ENCODE results near the gene ERC2.
"Not testable (repeated sequence)": the region's sequence is repeated elsewhere in the genome, so short reads cannot be mapped to it uniquely, and the experiment has no call there.

Gene ERC2

GRCh38 chr3:55521064-55521737, 947.1 kb downstream of the ERC2 start:
- DNase-seq (ENCODE audit: low read depth), result no peak

DNA sequence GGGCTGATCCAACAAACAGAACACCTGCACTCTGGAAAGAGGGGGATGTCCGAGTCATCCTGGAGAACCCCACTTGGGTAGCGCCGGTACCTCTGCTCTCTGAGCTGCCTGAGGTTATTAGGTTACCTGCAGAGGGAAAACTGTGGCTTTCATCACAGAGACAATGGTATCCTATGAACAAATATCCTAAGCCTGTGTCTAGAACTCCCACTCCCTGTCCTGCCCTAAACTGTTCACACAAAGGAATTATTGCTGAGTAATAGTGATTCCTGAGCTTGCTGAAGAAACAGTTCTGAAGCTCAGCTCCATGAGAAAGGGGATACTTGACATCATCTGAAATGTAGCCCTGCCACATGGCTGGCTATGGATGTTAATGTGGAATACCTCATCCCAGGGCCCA, 949.2 kb downstream of the ERC2 start:
- DNase-seq (ENCODE audit: low read depth), result no peak

DNA sequence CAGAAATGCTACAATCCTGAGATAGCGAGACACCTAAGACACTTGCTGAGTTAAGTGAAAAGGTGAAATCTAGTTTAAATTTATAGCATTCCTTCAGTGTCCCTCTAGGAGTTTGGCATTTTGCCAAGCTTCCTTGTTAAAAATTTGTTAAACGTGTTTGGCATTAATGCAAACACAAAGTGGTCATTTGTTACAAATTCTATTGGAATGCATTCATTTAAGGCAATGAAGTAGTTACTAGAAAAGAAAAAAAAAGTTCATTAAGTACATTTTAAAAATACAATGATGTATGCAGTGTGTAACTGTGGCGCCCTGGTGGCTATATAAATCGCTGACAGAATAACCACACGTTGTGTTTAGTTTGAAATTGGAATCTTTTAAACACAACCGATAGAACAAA, 949.8 kb downstream of the ERC2 start:
- no peak for DNase-seq (ENCODE audit: low read depth)

DNA sequence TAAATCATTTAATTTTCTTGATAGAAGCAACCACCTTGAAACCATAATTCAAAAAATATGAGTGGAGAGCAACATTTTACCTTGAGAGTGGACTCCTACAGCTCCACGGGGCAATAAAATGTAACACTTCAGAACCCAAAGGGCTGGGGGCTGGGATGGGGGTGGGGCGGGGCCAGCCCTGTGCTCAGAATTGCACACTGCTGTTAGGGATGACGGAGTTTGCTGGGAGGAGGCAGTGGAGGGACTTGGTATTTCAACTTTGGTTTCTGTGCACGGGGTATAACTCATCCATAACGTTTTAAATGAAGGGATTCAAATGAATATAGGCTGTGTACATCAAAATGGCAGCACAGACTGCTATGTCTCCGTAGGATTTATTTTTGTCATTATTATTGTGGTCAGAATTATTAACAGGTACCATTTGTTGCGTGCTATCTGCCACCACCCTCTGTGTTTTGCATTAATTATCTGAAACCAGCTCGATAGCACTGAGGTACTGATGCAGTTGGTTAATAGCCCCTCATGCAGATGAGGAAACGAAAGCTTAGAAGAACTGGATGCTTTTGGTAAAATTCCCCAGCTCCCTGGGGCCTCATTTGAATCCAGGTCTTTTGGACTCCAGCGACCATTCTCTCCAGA, 951.8 kb downstream of the ERC2 start:
- DNase-seq (ENCODE audit: low read depth), result no peak

DNA sequence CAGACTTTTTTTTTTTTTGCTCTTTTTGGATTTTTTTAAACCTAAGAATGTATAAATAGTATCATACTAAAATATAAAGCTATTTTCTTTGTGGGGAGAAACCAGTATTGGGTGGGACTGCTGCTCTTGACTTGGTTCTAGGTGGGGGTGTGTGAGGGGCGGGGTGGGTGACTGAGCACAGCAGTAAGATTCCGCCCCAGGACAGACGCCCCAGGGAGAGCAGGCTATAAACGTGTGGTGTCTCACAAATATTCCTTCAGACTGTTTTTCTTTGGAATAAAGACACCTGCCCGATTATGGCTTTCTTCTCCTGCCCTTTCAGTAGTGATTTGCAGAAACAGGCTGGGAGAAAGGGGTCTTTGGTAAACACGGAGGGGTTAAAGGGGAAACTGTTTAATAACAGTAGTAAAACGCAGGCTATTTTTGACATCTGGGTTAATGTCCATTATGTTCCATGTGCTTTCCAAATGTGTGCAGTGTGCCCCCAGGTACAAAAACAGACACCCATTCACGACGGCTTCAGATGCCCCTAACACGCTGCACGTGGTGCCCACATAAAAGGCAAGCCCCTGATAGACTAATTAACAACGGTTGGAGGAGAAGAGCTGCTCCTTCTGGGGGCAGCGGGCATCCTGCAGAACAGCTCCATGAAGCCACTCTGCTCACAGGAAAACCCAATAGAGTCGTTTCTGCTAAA, 952.6 kb downstream of the ERC2 start:
- DNase-seq (ENCODE audit: low read depth), result no peak

- DNase-seq (ENCODE audit: low read depth), result no peak
These were observed 953.3 kb downstream of the ERC2 start for GRCh38 chr3:55514962-55515361.

- no peak for DNase-seq (ENCODE audit: low read depth)
These were observed 955.5 kb downstream of the ERC2 start for GRCh38 chr3:55512571-55513343.

DNA sequence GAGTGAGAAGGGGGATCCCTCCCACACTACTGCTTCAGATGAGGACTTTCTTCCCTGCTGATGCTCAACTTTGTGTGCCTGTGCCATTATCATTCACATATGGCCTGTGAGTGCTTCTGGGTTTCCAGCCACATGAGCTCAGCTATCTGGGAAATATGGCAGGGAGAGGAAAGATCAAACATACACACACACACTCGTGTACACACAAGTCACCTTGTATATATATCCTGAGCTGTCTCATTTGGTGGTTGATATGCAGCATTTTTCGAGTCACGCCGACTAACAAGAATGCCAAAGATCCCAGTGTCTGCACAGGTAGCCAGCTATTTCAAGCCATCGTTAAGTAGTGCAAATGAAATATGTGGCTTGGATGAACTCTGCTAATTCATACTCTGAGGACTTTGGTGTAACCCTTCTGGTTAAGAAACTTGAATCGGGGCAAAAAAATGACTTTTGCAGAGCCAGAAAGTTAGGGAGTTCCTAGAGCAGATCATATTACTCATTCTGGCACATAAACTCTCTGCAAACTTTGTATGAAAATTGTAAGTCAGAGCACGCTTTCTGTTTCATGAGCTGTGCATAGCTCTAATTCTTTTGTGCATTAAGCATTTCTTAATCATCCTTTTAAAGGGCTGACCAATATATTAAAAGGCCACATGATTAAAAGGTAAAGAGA, 956.2 kb downstream of the ERC2 start:
- peak; percentile 61 for DNase-seq (ENCODE audit: low read depth)

DNA sequence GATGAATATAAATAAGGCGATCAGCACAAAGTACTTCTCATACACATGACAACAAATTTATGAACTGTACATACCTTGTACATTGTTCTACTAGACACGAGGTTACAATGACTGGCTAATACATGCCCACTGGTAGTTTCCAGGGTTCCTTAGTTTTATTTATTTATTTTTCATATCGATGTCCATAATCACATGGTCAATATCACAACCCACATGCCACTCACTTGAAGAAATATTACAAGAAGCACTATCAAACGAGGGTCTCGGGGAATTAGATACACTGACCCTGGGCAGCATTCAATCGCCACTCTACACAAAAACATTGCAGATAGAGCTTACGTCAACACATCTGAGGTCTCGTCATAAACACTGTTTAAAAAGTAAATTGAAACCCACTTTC, 959.9 kb downstream of the ERC2 start:
- no peak for DNase-seq (ENCODE audit: low read depth)

DNA sequence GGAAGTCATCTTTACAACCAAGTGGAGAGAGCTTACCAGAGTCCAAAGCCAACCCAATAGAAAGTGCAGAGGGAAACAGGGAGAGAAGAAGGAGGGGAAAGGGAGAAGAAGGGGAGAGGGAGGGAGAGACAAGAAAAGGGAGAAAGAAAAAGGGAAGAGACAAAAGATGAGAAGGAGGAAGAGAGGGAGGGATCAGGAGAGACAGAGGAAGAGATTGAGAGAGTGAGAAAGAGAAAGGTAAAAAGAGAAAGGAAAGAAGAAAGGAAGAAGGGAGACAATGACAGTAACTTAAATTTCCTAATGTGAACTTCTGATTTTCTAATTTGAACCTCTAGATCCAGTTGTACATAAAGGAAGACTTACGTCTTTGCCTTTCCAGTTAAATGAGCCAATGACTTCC, 960.5 kb downstream of the ERC2 start:
- DNase-seq (ENCODE audit: low read depth), result no peak

DNA sequence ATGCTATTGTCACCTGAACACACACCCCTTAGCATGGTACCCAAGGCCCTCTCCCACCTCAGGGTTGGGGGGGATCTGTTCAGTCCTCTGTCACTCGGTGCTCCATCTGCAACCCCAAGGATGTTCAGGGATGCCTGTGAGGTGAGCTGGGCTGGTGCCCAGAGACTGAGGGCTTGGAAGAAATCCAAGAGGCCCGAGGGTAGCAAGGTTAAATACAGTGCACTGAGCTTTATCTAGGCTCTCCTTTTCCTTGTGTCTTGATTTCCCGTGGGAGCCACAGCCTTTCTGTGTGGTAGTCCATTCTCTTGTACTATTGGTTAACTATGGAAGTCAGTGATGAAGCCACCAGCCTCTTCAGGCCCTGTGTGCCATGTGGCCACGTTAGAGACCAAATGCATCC, 962.5 kb downstream of the ERC2 start:
- no peak for DNase-seq (ENCODE audit: low read depth)

GRCh38 chr3:55505102-55505501, 963.2 kb downstream of the ERC2 start:
- not testable (repeated sequence) for DNase-seq (ENCODE audit: low read depth)

DNA sequence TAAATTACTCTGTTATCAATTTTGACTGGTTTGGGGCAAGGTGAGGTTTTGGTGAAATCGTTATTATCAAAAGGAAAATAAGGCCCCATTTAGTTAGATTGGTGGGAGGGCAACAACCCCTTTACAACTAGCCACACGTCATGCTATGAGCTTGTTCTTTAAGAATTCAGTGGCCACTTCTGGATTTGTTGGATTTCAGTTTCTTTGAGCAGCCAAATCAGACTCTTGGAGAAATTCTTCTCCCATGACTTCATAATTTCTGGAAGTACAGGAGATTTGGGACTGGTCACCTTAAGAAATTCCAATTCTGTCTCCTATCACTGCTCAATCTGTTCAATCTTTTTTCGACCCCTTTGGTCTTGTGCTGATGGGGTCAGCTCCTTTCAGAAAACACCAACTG, 966.4 kb downstream of the ERC2 start:
- DNase-seq (ENCODE audit: low read depth), result no peak

DNA sequence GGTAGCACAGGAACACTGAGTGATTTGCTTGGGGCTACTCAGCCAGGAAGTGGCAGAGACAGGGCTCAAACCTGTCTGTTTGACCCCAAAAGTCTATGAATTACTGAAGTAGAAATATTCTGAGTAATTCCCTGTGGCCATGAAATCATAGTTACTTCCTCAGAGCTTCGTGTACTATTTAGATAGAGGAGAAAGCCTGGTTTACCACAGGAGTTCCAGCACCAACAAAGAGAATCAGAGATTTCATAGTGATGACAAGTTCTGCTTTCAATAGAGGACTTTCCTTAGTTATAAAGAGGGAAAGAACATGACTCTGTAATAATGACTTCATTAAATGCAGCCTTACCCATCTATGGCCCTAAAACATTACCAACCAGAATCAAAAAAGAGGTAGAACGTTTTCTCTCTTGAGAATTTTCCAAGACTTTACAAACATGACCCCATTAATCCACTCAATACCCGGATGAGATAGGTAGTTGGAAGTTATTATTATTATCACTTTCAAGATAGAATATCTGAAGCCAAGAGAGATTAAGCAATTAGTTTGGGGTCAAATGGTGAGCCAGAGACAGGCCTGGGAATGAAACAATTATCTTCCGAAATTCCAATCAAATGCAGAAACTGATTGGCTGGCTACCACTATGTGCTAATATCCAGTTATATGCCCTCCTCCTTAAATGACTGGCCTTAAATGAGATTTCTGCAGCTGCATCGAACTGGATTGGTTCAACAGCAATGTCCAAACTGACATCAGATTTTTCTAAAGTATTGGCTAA, 967.5 kb downstream of the ERC2 start:
- no peak for DNase-seq (ENCODE audit: low read depth)

GRCh38 chr3:55498520-55498919, 969.7 kb downstream of the ERC2 start:
- DNase-seq (ENCODE audit: low read depth), result no peak

DNA sequence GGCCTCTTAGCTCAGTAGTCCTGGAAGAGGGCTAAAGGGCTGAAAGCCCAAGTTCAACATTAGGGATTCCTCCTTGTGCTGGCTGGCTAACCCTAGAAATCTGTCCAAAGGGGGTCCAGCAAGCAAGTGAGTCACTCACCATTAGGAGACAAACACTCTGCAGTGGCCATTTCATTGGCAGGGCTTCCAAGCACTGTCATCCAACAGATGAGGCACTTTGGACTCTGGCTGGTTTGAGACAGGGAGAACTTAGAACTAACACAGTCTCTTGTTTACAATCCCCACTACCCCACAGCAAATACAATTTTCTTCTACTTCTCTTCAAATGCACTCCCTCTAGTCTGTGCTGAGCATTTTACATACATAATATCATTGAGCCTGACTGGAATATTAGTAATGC, 971.0 kb downstream of the ERC2 start:
- no peak for DNase-seq (ENCODE audit: low read depth)

DNA sequence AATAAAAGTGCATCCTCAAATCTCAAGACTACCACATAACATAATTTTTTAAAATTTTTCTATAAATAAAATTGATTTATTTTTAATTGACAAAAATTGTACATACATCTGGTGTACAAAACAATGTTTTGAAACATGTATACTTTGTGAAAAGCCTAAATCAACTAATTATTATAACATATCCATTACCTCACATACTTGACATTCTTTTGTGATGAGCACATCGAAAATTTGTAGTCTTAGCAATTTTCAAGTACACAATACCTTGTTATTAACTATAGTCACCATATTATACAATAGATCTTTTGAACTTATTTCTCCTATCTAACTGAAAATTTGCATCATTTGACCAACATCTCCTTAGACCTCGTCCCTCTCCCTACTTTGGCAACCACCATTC, 973.3 kb downstream of the ERC2 start:
- DNase-seq (ENCODE audit: low read depth), result no peak

DNA sequence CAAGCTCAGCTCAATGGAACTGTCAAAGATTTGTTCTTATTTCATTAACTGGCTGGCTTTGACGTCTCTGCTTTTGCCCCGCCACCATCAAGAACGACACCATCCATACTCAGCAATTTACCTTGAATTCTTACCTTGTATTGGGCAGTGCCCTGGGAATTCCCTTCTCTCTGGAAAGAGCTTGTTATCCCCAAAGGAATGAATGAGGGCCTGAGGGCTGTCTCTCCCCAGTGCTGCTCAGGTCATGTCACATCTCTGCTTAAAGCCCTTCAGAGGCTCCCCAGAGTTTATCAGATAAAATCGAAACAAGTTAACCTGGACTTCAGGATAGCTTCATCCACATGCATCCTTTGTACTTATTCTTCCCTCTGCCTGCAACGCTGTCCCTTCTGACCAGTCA, 975.3 kb downstream of the ERC2 start:
- no peak for DNase-seq (ENCODE audit: low read depth)

- DNase-seq (ENCODE audit: low read depth), result peak; percentile 92
These were observed 976.9 kb downstream of the ERC2 start for GRCh38 chr3:55491296-55491816.

- no peak for DNase-seq (ENCODE audit: low read depth)
These were observed 977.9 kb downstream of the ERC2 start for GRCh38 chr3:55490276-55490913.

DNA sequence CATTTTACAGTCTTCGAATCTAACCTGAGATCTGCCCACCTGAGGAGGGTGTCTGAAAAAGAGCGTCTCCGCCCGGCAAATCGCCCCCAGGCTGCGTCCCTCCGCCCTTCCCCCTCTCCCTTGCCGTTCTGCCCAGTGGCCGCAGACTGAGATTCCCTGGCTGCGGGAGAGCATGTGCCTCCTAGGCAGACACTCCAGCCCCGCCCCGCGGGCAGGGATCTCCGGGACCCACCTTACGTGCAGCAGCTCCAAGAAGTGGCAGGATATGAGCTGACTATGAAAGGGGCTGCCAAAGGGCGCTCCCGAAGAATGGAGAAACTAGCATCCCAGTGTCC, 978.5 kb downstream of the ERC2 start:
- DNase-seq (ENCODE audit: low read depth), result no peak

Measured in GM04503 (cell line).